Tibial nerve (tissue), 4 donors: Measurements from ENCODE around the gene DNAJB1.

Source experiments
- CTCF ChIP-seq, 5 experiments: fragments of 200-600 bp in 3 of 5; fragments of 450-650 bp in 2 of 5; sonication (generic) in 3 of 5; IDR thresholded peaks; one replicate each; pipeline ENCODE4 v1.5.1; 2016 to 2019; ENCODE audit warnings: antibody characterized with exemption in 5 of 5, mild to moderate bottlenecking in 3 of 5, moderate library complexity in 2 of 5
- EP300 ChIP-seq, 2 donors: sonication (generic); formaldehyde crosslinking; IDR thresholded peaks; one replicate each; pipeline ENCODE4 v1.6.1; 2017; ENCODE audit warnings: antibody characterized with exemption in 2 of 2, mild to moderate bottlenecking in 1 of 2
- POLR2A ChIP-seq, 2 donors: fragments of 450-650 bp; IDR thresholded peaks; one replicate each; pipeline ENCODE4 v1.6.1; 2017; ENCODE audit warnings: antibody characterized with exemption in 2 of 2, mild to moderate bottlenecking in 2 of 2, moderate library complexity in 2 of 2

DNA sequence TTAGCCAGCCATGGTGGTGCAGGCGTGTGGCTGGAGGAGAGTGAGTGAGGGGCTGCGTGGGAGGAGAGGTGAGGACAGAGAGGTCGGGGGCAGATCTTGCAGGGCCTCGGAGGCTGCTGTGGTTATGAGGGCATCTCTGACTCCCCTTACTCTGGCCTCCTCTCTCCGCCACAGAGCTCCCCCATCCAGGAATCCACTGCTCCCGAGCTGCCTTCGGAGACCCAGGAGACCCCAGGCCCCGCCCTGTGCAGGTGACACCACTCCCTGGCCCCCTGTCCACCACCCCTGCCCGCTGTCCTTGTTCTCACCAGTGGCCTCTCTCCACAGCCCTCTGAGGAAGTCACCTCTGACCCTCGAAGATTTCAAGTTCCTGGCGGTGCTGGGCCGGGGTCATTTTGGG is 50.8 kb downstream of the DNAJB1 start:
- no peak for TF ChIP-seq CTCF (IDR thresholded peaks at IDR 0.05)
- TF ChIP-seq POLR2A (IDR thresholded peaks at IDR 0.05), result no peak
- no peak for TF ChIP-seq EP300 (IDR thresholded peaks at IDR 0.05)
